ENCODE data around the gene TBC1D7.

TBC1D7 gene

GRCh38 chr6:13263669-13264068, 64.7 kb downstream of the TBC1D7 start:
- no peak for DNase-seq

- no peak for DNase-seq
Observed at GRCh38 chr6:13262302-13263230, 65.8 kb downstream of the TBC1D7 start.

GRCh38 chr6:13261464-13261994, 66.8 kb downstream of the TBC1D7 start:
- DNase-seq: no peak

- DNase-seq: no peak
Observed at GRCh38 chr6:13260831-13261230, 67.5 kb downstream of the TBC1D7 start.

- no peak for DNase-seq
Observed at GRCh38 chr6:13260101-13260598, 68.2 kb downstream of the TBC1D7 start.

GRCh38 chr6:13259393-13259792, 68.9 kb downstream of the TBC1D7 start:
- no peak for DNase-seq

GRCh38 chr6:13256266-13257001, 71.9 kb downstream of the TBC1D7 start:
- no peak for DNase-seq
